VCaP (cell line): ENCODE measurements around the gene GTF2H1.

Experiments
- H3K27ac ChIP-seq: fragments of 450-650 bp; 2 replicates; pipeline ENCODE4 v1.5.1; 2017
- TF ChIP-seq, protein P1 (sequence below): fragments of 450-650 bp; conservative IDR thresholded peaks from 2 replicates; pipeline ENCODE4 v1.5.1; 2017; ENCODE audit warnings: mild to moderate bottlenecking, moderate library complexity

The GTF2H1 gene

GRCh38 chr11:18321969-18322711 lies at the start of gene GTF2H1, which contains the start of gene HPS5:
GTF2H1 (plus strand) TSS chr11:18322567; CDS start chr11:18333075, 10,508 bp downstream.
HPS5 (minus strand) TSS chr11:18322140; CDS start chr11:18317858, 4,282 bp downstream.
- H3K27ac ChIP-seq = peak within 1 kb of the TSS; percentile 95

GRCh38 chr11:18277565-18278271 lies 44.6 kb upstream of the GTF2H1 start:
- no peak overlapping the region for H3K27ac ChIP-seq
- TF ChIP-seq, protein P1, sequence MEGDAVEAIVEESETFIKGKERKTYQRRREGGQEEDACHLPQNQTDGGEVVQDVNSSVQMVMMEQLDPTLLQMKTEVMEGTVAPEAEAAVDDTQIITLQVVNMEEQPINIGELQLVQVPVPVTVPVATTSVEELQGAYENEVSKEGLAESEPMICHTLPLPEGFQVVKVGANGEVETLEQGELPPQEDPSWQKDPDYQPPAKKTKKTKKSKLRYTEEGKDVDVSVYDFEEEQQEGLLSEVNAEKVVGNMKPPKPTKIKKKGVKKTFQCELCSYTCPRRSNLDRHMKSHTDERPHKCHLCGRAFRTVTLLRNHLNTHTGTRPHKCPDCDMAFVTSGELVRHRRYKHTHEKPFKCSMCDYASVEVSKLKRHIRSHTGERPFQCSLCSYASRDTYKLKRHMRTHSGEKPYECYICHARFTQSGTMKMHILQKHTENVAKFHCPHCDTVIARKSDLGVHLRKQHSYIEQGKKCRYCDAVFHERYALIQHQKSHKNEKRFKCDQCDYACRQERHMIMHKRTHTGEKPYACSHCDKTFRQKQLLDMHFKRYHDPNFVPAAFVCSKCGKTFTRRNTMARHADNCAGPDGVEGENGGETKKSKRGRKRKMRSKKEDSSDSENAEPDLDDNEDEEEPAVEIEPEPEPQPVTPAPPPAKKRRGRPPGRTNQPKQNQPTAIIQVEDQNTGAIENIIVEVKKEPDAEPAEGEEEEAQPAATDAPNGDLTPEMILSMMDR = no peak

More at GRCh38 chr11:18321969-18322711, at the start of gene GTF2H1, which contains the start of gene HPS5:
- TF ChIP-seq, protein P1 = no peak

DNA sequence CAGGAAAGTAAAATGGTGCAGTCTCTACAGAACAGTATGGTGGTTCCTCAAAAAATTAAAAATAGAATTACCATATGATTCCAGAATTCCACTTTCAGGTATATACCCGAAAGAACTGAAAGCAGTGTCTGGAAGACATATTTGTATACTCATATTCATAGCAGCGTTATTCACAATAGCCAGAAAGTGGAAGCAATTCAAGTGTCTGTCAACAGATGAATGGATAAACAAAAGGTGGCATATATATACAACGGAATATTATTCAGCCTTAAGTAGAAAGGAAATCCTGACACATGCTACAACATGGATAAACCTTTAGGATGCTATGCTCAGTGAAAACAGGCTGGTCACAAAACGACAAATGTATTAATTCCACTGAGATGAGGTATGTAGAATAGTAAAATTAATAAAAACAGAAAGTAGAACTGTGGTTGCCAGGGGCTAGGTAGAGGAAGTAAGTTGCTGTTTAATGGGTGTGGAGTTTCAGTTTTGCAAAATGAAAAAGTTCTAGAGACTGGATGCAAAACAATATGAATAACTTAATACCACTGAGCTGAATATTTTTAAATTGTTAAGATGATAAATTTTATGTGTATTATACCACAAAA lies 41.8 kb upstream of the GTF2H1 start:
- TF ChIP-seq, protein P1 = no peak
- no peak overlapping the region for H3K27ac ChIP-seq

DNA sequence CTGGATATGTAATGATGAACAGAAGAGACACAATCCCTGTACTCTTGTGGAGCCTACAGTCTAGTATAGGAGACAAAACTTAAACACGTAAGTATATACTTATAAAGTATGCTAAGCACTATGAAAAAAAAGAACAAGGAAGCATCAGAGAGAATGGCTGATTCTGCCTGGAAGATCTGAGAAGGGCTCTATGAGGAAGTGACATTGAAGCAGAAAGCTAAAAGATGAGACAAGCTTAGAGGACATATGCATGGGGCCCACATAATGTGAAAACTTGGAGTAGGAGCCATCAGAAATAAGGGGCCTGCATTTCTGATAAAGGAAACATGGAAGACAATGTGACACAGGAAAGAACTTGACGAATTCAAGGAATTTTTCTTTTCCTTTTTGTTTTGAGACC lies 39.7 kb upstream of the GTF2H1 start:
- TF ChIP-seq, protein P1 = no peak
- H3K27ac ChIP-seq = no peak overlapping the region

GRCh38 chr11:18285841-18286240 lies 36.5 kb upstream of the GTF2H1 start:
- no peak overlapping the region for H3K27ac ChIP-seq

GRCh38 chr11:18288911-18289310 lies 33.5 kb upstream of the GTF2H1 start:
- H3K27ac ChIP-seq = no peak overlapping the region
- TF ChIP-seq, protein P1 = no peak

More at GRCh38 chr11:18285841-18286240, 36.5 kb upstream of the GTF2H1 start:
- TF ChIP-seq, protein P1 = no peak

- TF ChIP-seq, protein P1 = no peak
- H3K27ac ChIP-seq = no peak overlapping the region
These were observed 27.5 kb upstream of the GTF2H1 start for GRCh38 chr11:18294862-18295261.
